COLO668 (cell line): ENCODE results near the gene NTM.
A peak's percentile ranks its signal among the peaks of the same experiment; 100 is the strongest.

Source experiments
- DNase-seq: peaks from one replicate; lab custom pipeline; 2025; ENCODE audit not compliant: unreplicated experiment; lab: John Stamatoyannopoulos, UW

NTM gene

GRCh38 chr11:131704682-131705081, 334.3 kb downstream of the NTM start:
- DNase-seq, result no peak

DNA sequence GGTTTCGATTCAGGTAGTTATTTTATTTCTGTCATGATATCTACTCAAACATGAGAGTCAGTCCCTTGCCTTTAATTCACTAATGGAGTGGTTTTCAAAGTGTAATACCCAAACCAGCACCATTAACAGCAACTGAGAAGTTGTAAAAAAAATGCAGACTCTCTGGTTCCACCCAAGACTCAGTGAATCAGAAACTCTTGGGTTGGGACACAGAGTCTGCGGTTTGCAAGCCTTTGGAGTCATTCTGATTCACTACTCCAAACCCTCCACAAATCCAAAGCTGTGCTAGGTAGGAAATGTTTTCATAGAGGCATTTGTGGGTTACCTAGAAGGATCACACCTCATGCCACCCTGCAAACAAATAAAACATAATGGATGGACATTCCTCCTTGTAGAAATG, 340.1 kb downstream of the NTM start:
- DNase-seq, result no peak

DNA sequence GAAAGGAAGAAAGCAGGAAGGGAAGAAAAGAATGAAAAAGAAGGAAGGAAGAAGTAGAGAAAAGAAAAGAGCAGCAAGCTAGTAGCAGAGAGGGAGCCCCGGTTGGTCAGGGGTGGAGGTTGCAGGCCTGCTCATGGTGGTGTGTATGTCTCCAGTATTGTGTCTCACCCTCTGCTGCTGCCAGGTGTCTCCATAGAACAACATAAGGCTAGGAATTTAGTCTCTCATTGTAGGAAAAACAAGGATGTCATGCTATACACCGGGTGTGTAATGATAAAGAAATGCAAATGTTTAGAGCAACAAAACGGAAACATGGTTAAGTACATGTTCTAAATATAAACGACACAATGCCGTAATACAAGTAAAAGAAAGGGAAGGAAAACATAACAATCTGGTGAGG, 342.5 kb downstream of the NTM start:
- DNase-seq, result no peak

DNA sequence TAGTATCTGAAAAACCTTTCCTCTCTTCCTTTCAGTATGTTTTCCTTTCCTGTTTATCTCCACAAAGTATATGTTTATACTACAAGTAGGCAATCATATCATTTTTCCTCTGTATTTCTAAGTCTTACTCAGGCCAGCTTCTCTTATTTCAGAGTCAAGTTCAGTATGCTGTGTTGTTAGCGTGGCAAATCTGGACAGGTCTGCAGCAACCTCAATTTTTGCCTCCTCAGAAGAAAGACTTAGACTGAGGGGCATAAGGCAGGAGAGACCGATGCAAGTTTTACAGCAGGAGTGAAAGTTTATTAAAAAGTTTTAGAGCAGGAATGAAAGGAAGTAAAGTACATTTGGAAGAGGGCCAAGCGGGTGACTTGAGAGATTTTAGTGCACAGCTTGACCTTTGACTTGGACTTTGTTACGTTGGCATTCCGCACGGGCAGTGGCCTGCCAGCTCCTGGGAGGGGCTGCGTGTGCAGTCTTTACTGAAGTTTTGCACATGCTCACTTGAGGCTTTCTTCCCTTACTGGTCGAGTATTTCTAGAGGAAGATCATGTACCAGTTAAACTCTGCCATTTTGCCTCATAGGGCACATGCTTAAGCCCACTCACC, 343.2 kb downstream of the NTM start:
- no peak for DNase-seq

DNA sequence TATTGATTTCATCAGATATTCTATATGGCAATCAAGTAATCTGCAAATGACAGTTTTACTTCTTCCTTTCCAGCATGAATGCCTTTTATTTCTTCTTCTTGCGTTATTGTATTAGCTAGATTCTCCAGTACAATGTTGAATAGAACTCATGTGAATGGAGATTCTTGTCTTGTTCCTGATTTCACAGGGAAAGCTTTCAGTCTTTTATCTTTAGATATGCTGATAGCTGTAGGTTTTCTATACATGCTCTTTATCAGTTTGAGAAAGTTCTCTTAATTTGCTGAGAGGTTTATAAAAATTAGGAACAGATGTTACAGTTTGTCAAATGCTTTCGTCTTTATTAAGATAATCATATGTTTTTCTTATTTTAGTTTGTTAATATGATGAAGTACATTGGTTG, 347.2 kb downstream of the NTM start:
- no peak for DNase-seq

- no peak for DNase-seq
Measured at GRCh38 chr11:131723088-131723487, 352.7 kb downstream of the NTM start.

GRCh38 chr11:131724436-131724975, 354.1 kb downstream of the NTM start:
- DNase-seq, result no peak

- DNase-seq, result peak; percentile 30
Measured at GRCh38 chr11:131734871-131735270, 364.5 kb downstream of the NTM start.

DNA sequence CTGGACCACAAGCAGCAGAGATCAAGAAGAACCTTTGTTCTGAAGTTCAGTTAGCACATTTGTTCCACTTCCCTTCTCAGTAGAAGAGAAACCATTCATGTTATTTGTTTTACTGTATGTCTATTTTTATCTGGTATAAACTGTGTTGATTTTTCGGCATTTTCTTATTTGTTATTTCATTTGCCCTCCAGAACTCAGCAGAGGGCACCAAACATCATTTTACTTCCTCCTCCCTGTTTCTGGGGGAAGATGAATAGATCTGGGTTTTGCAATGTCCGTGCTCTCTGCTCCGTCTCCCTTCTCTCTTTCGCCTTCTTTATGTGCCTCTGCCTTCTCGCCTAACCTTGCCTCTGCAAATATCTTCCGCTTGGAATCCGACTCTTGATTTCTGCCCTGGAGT, 366.9 kb downstream of the NTM start:
- no peak for DNase-seq

GRCh38 chr11:131739243-131739882, 368.9 kb downstream of the NTM start:
- DNase-seq, result no peak

DNA sequence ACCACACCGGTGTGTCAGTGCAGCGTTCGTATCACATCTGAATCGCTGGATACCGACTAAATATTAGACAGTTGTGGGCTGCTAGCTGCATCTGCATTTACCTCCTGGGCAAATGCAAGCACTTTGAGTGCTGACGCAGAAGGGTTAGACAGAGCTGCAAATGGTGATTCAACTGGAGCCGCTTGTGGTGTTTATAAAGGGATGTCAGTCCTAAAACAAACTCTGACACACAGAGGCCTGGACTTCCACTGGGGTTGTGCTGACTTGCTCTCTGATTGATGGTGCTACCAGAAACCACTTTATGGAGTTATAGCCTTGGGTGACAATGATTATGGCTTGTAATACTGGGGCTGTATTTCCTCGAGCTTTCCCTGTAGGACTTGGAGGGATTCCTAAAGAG, 374.4 kb downstream of the NTM start:
- DNase-seq, result no peak

DNA sequence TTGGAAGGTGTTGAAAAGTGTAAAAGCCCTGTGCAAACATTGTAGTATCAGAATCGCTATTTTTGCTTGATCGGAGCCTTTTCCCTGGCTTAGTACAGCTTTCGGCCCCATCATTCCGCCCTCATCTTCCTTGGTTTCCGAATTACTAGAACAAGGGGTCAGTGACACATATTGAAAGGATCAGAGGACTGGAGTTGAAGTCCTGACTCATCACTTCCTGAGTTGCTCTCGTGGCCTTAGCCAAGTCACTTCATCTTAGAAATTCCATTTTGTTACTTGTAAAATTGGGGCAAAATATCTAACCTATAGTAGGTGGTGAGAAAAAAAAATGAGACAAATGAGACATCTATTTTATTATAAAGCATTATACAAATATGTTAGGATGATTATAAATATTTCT, 375.0 kb downstream of the NTM start:
- DNase-seq, result no peak

DNA sequence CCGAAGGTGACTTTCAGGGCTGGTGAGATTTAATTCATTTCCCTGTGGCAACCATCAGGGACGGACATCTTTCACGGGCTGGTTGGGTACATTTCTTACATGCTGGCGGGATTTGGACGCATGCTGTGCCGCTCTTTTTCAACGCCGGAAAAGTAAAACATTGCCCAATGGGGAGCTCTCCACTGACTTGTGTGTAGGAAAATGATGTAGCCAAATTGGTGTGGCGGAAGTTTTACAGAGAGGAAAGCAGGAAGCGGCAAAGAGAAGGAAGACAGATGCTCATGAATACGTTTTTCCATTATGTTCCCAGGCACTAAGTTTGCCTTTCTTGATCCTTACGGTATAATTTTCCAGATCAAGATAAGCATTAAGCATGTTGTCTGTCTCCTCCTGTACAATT, 375.8 kb downstream of the NTM start:
- no peak for DNase-seq

GRCh38 chr11:131748151-131749050, 378.0 kb downstream of the NTM start:
- peak; percentile 77 for DNase-seq

- DNase-seq, result no peak
Measured at GRCh38 chr11:131749101-131749500, 378.7 kb downstream of the NTM start.

DNA sequence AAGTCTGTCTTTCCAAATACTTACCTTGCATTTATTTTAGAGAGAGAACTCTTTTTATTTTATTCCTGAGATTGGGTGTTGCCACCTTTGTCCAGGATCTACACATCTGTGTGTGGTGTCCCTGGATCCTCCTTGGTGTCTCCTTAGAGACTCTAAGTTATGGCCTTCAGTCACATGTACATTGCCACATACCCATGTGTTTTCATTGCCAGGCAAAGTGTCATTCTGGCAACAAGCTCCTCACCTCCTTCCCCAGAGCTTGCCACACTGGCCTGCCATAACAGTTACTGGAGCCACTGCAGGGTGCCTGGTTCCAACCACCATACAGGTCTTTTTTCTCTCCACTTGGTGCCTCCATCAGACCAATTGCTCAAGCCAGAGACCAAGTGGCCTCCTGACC, 379.7 kb downstream of the NTM start:
- no peak for DNase-seq

DNA sequence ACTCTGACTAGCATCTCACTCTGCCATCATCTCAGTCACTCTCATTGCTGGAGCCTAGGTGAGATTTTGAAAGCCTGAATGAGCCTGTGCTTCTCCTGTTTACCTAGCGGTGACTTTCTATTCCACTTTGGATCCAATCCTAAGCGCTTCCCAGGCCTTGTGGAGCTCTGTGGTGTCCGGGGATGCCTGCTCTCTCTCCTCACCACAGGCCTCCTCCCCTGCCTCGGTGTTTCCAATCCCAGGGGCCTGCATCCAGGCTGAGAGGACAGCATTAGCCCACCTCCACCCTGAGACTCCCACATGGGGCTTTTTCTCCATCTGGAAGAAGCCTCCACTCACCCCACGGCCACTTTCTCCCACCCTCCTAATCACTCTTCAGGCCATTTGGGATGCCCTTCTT, 380.3 kb downstream of the NTM start:
- no peak for DNase-seq

- DNase-seq, result no peak
Measured at GRCh38 chr11:131754671-131755070, 384.3 kb downstream of the NTM start.

DNA sequence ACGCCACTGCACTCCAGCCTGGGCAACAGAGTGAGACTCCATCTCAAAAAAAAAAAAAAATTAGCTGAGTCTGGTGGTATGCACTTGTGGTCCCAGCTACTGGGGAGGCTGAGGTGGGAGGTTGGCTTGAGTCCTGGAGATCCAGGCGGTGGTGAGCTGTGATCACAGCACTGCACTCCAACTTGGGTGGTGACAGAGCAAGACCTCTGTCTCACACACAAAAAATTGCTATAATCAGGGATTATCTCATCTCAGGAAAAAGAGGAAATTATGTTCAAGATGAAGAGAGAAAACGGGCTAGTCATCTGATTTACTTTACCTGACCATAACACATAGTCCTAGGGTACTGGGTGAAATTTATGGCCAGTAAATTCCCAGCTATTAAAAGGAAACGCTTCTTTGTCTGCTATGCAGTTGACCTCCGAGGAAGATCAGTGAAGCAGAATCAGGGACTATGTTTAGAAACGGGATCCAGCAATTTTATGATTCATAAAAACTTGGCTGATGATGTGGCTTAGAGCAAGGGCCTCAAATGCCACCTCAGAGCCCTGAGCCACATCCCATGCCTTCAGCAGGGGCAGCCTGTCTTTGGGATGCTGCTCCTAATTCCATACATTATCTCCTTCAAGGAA, 386.2 kb downstream of the NTM start:
- no peak for DNase-seq

GRCh38 chr11:131758726-131759125, 388.3 kb downstream of the NTM start:
- DNase-seq, result no peak

DNA sequence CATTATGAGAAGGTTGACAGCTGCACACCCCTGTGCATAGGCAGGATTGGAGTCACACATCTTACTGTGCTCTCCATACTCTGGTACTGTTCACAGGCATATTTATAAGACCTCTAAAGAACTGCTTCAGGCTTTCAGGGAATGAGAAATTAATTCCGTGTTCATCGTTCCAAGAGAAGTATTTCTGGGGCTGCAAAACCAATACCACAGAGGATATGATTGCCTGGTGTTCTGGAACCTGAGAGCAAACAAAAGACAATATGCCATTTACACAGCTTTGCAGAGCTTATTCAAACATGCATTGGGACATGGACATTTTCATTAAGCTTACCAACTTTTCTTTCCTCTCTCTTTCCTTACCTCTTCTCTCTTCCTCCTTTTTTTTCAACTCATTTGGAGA, 388.7 kb downstream of the NTM start:
- no peak for DNase-seq
